Activated CD8-positive, alpha-beta memory T cell treated with anti-CD3 and anti-CD28 coated beads for 4 hours (primary cell): ENCODE results near the gene HSF5.

ENCODE experiments used
- DNase-seq, 2 donors: peaks; one replicate each; pipeline ENCODE4 v3.0.0-alpha.2; 2020; ENCODE audit warnings: low read depth in 2 of 2

Gene HSF5

GRCh38 chr17:58487589-58488427 is at the start of gene HSF5:
HSF5 (minus strand) TSS chr17:58488408; CDS start chr17:58488274, 134 bp downstream.
- DNase-seq = peak; percentile 42 to 57

- no peak for DNase-seq
Measured at GRCh38 chr17:58537266-58537665, 49.1 kb upstream of the HSF5 start.

GRCh38 chr17:58536542-58536941 is 48.3 kb upstream of the HSF5 start:
- DNase-seq = no peak

- DNase-seq = no peak
Measured at GRCh38 chr17:58535431-58535830, 47.2 kb upstream of the HSF5 start.

- no peak for DNase-seq
Measured at GRCh38 chr17:58534901-58535421, 46.8 kb upstream of the HSF5 start.

- no peak for DNase-seq
Measured at GRCh38 chr17:58534331-58534730, 46.1 kb upstream of the HSF5 start.

- no peak for DNase-seq
Measured at GRCh38 chr17:58533616-58534188, 45.5 kb upstream of the HSF5 start.

- no peak for DNase-seq
Measured at GRCh38 chr17:58532555-58532951, 44.3 kb upstream of the HSF5 start.

- peak in 1 of 2 donors; percentile 23 for DNase-seq
Measured at GRCh38 chr17:58531661-58532554, 43.7 kb upstream of the HSF5 start.

GRCh38 chr17:58531122-58531521 is 42.9 kb upstream of the HSF5 start:
- DNase-seq = no peak

- DNase-seq = no peak
Measured at GRCh38 chr17:58530655-58531054, 42.4 kb upstream of the HSF5 start.

- no peak for DNase-seq
Measured at GRCh38 chr17:58529275-58529674, 41.1 kb upstream of the HSF5 start.

- DNase-seq = no peak
Measured at GRCh38 chr17:58528443-58528842, 40.2 kb upstream of the HSF5 start.

GRCh38 chr17:58527949-58528348 is 39.7 kb upstream of the HSF5 start:
- DNase-seq = no peak

- DNase-seq = no peak
Measured at GRCh38 chr17:58527306-58527705, 39.1 kb upstream of the HSF5 start.

- no peak for DNase-seq
Measured at GRCh38 chr17:58525239-58525638, 37.0 kb upstream of the HSF5 start.

GRCh38 chr17:58521680-58522079 is 33.5 kb upstream of the HSF5 start:
- no peak for DNase-seq

- no peak for DNase-seq
Measured at GRCh38 chr17:58520843-58521430, 32.7 kb upstream of the HSF5 start.

- peak; percentile 97 to 99 for DNase-seq
Measured at GRCh38 chr17:58517928-58518609, 29.9 kb upstream of the HSF5 start.

- DNase-seq = no peak
Measured at GRCh38 chr17:58517378-58517927, 29.2 kb upstream of the HSF5 start.
